Smooth muscle cell (in vitro differentiated cells): ENCODE results near the gene EBF3. TPM values are rescaled to one million over a fixed set of nuclear protein-coding genes. Genes with fewer than 3 reads are reported as not detected.

Experiments used
- DNase-seq: peaks from one replicate; lab custom pipeline; 2025; ENCODE audit not compliant: unreplicated experiment; lab: John Stamatoyannopoulos, UW
- H2AFZ ChIP-seq: fragments of 200-600 bp; sonication (generic); 2 replicates; pipeline ENCODE4 v1.6.0; 2016; ENCODE audit warnings: antibody characterized with exemption, low read depth, mild to moderate bottlenecking
- H3F3A ChIP-seq: fragments of 200-600 bp; sonication (generic); 2 replicates; pipeline ENCODE4 v1.6.0; 2017; ENCODE audit warnings: antibody characterized with exemption, low read depth
- H3K27ac ChIP-seq: fragments of 200-600 bp; sonication (generic); 2 replicates; pipeline ENCODE4 v1.5.1; 2016; ENCODE audit warnings: low read depth, mild to moderate bottlenecking
- H3K27me3 ChIP-seq: fragments of 200-600 bp; sonication (generic); 2 replicates; pipeline ENCODE4 v1.6.1; 2016; ENCODE audit warnings: low read depth, mild to moderate bottlenecking
- H3K36me3 ChIP-seq: fragments of 200-600 bp; sonication (generic); 2 replicates; pipeline ENCODE4 v1.5.1; 2016; ENCODE audit warnings: low read depth
- H3K4me1 ChIP-seq: fragments of 200-600 bp; sonication (generic); 2 replicates; pipeline ENCODE4 v1.5.1; 2016; ENCODE audit warnings: low read depth
- H3K4me2 ChIP-seq: fragments of 200-600 bp; sonication (generic); 2 replicates; pipeline ENCODE4 v1.6.0; 2016; ENCODE audit warnings: mild to moderate bottlenecking
- H3K4me3 ChIP-seq: fragments of 200-600 bp; sonication (generic); 2 replicates; pipeline ENCODE4 v1.5.1; 2016; ENCODE audit warnings: mild to moderate bottlenecking
- H3K79me2 ChIP-seq: fragments of 200-600 bp; sonication (generic); 2 replicates; pipeline ENCODE4 v1.6.0; 2016; ENCODE audit warnings: low read depth, mild to moderate bottlenecking
- H3K9ac ChIP-seq: fragments of 200-600 bp; sonication (generic); 2 replicates; pipeline ENCODE4 v1.6.0; 2016; ENCODE audit warnings: low read depth
- H3K9me3 ChIP-seq: fragments of 200-600 bp; sonication (generic); replicated peaks from 2 replicates; pipeline ENCODE4 v1.5.1; 2016; ENCODE audit warnings: low read depth
- H4K20me1 ChIP-seq: fragments of 200-600 bp; sonication (generic); 2 replicates; pipeline ENCODE4 v1.6.0; 2016; ENCODE audit warnings: low read depth
- CTCF ChIP-seq: fragments of 200-600 bp; sonication (generic); IDR thresholded peaks from 2 replicates; pipeline ENCODE4 v1.5.1; 2017; ENCODE audit warnings: borderline replicate concordance, mild to moderate bottlenecking, antibody characterized with exemption; ENCODE audit not compliant: insufficient read depth, poor library complexity, severe bottlenecking
- WGBS: methylation state at CpG from one replicate; pipeline ENCODE4 v1.1.7; 2016; ENCODE audit warnings: low lambda C conversion rate; 5-methylcytosine and 5-hydroxymethylcytosine counted together
- polyA plus RNA-seq: library from polyadenylated mRNA; unstranded; fragments of >200 nt; fragmentation: Nextera tagmentation; extraction: Ambion mirVana; gene quantifications from 2 replicates; pipeline ENCODE4 v1.2.1, GENCODE V29; 2016
- total RNA-seq: library from RNA; depleted of rRNA; stranded (reverse); fragments of >200 nt; gene quantifications from 2 replicates; pipeline ENCODE4 v1.2.3, GENCODE V29; 2014

The EBF3 gene
- total and polyA plus RNA-seq, 2 experiments from 2014 or later = not detected

GRCh38 chr10:130002606-130003005, 38.5 kb upstream of the EBF3 start:
- WGBS = 83% methylated on average over 14 of the region's 14 CpGs
- Histone ChIP-seq H4K20me1 (no peaks in the 10 kb centered on the region), H3K9me3 (no peaks in the 10 kb centered on the region), H3K27me3 (peaks cover 12% of the 10 kb centered on the region), H3K9ac (no peak overlapping the region), H2AFZ (no peak overlapping the region), H3F3A (no peaks in the 10 kb centered on the region), H3K4me2 (no peak overlapping the region), H3K4me3 (no peak overlapping the region), H3K36me3 (no peaks in the 10 kb centered on the region), H3K4me1 (no peaks in the 10 kb centered on the region), H3K79me2 (no peaks in the 10 kb centered on the region), H3K27ac (no peak overlapping the region)
- no peak for TF ChIP-seq CTCF
- no peak for DNase-seq

GRCh38 chr10:130000918-130001317, 36.8 kb upstream of the EBF3 start:
- H3K79me2 ChIP-seq = no peaks in the 10 kb centered on the region
- no peaks in the 10 kb centered on the region for H3K36me3 ChIP-seq
- 79% methylated on average over 4 of the region's 4 CpGs for WGBS
- no peaks in the 10 kb centered on the region for H3K4me1 ChIP-seq
- no peak for TF ChIP-seq CTCF
- no peak overlapping the region for H2AFZ ChIP-seq
- H3K27ac ChIP-seq = no peak overlapping the region
- H3F3A ChIP-seq = no peaks in the 10 kb centered on the region
- H3K4me3 ChIP-seq = no peak overlapping the region
- no peaks in the 10 kb centered on the region for H3K27me3 ChIP-seq
- DNase-seq = no peak
- no peak overlapping the region for H3K9ac ChIP-seq
- no peaks in the 10 kb centered on the region for H4K20me1 ChIP-seq
- H3K9me3 ChIP-seq = no peaks in the 10 kb centered on the region
- H3K4me2 ChIP-seq = no peak overlapping the region

- Histone ChIP-seq H3F3A (no peaks in the 10 kb centered on the region), H3K9me3 (no peaks in the 10 kb centered on the region), H3K4me2 (no peak overlapping the region), H3K79me2 (no peaks in the 10 kb centered on the region), H3K9ac (no peak overlapping the region), H2AFZ (no peak overlapping the region), H3K27me3 (no peaks in the 10 kb centered on the region), H3K27ac (no peak overlapping the region), H4K20me1 (no peaks in the 10 kb centered on the region), H3K4me3 (no peak overlapping the region), H3K36me3 (no peaks in the 10 kb centered on the region), H3K4me1 (no peaks in the 10 kb centered on the region)
- DNase-seq = no peak
- WGBS = 96% methylated on average over 4 of the region's 4 CpGs
- no peak for TF ChIP-seq CTCF
Measured at GRCh38 chr10:129999140-129999539, 35.1 kb upstream of the EBF3 start.

GRCh38 chr10:129993621-129994020, 29.5 kb upstream of the EBF3 start:
- no peak overlapping the region for H2AFZ ChIP-seq
- H3K4me3 ChIP-seq = no peak overlapping the region
- no peak overlapping the region for H3K9ac ChIP-seq
- H3K4me2 ChIP-seq = no peak overlapping the region
- H3K27ac ChIP-seq = peak overlapping the region; percentile 65
- no peaks in the 10 kb centered on the region for H3K36me3 ChIP-seq
- no peak for DNase-seq
- H3K27me3 ChIP-seq = no peaks in the 10 kb centered on the region
- WGBS = 46% methylated on average over 1 of the region's 1 CpG
- no peaks in the 10 kb centered on the region for H3K79me2 ChIP-seq
- no peaks in the 10 kb centered on the region for H3F3A ChIP-seq
- no peaks in the 10 kb centered on the region for H3K4me1 ChIP-seq
- no peaks in the 10 kb centered on the region for H4K20me1 ChIP-seq
- no peak for TF ChIP-seq CTCF
- H3K9me3 ChIP-seq = no peaks in the 10 kb centered on the region
